A549 (cell line): Measurements from ENCODE around the gene SELPLG. TPM values are rescaled to one million over a fixed set of nuclear protein-coding genes. Genes with fewer than 3 reads are reported as not detected.

Source experiments
- ATAC-seq, 2 experiments: fragments of 200-7000 bp in 1 of 2; fragments of >200 bp in 1 of 2; cut with Nextera tagmentation in 1 of 2; cut with Tn5 transposase in 1 of 2; 3 replicates each; pipeline versions ENCODE4 v1.8.0 to v1.9.1; 2018 to 2020; ENCODE audit warnings: mild to moderate bottlenecking in 1 of 2, moderate library complexity in 1 of 2
- CTCF ChIA-PET: fragments of 300-600 bp; sonication (Branson Sonifier 250); formaldehyde crosslinking; extraction: SDS; loops from one replicate; lab custom pipeline; 2021; ENCODE audit warnings: antibody characterized with exemption, inconsistent platforms; lab: Yijun Ruan, JAX
- POLR2A ChIA-PET: fragments of 350-600 bp; formaldehyde crosslinking; extraction: SDS; loops from one replicate; lab custom pipeline; 2021; ENCODE audit warnings: antibody characterized with exemption, inconsistent platforms; lab: Yijun Ruan, JAX
- DNase-seq, 2 experiments: peaks; one replicate each; pipeline versions ENCODE4 v3.0.0 to v3.0.0-alpha.2; 2011 to 2016; ENCODE audit warnings: low read depth in 1 of 2, low spot score in 1 of 2
- FAIRE-seq: peaks from 2 replicates; lab custom pipeline; 2011; peaks lifted over from hg19 to GRCh38; lab: Jason Lieb, UNC
- H3K27ac ChIP-seq, 2 experiments: fragments of >200 bp; sonication (Bioruptor Twin); formaldehyde crosslinking; 3 replicates each; pipeline ENCODE4 v1.5.1; 2016 to 2017
- H3K4me1 ChIP-seq: fragments of >200 bp; sonication (Bioruptor Twin); formaldehyde crosslinking; 3 replicates; pipeline ENCODE4 v1.6.1; 2016
- H3K4me2 ChIP-seq: fragments of >200 bp; sonication (Bioruptor Twin); formaldehyde crosslinking; 3 replicates; pipeline ENCODE4 v1.6.1; 2016
- H3K4me3 ChIP-seq: fragments of >200 bp; sonication (Bioruptor Twin); formaldehyde crosslinking; 3 replicates; pipeline ENCODE4 v1.5.1; 2016
- H3K9me3 ChIP-seq: fragments of >200 bp; sonication (Bioruptor Twin); formaldehyde crosslinking; 3 replicates; pipeline ENCODE4 v1.6.1; 2016
- CBX8 ChIP-seq: fragments of 200-600 bp; sonication (generic); IDR thresholded peaks from 2 replicates; pipeline ENCODE4 v1.6.1; 2016
- ELK1 ChIP-seq: fragments of 150-350 bp; IDR thresholded peaks from 2 replicates; pipeline ENCODE4 v1.6.1; 2014; ENCODE audit warnings: low read depth, mild to moderate bottlenecking, low read length
- ESRRA ChIP-seq: fragments of 150-350 bp; IDR thresholded peaks from 2 replicates; pipeline ENCODE4 v1.6.1; 2014; ENCODE audit warnings: mild to moderate bottlenecking, low read length, borderline replicate concordance
- FOSL2 ChIP-seq, 2 experiments: fragments of 450-650 bp in 1 of 2; fragments of >200 bp in 1 of 2; sonication (Bioruptor Twin) in 1 of 2; formaldehyde crosslinking; IDR thresholded peaks; 2 replicates each; pipeline versions ENCODE4 v1.5.0 to v1.6.1; 2016 to 2020; ENCODE audit warnings: mild to moderate bottlenecking in 1 of 2, moderate library complexity in 1 of 2
- GATA3 ChIP-seq: IDR thresholded peaks from 2 replicates; pipeline ENCODE4 v1.6.1; 2012; ENCODE audit warnings: borderline replicate concordance
- HES2 ChIP-seq: fragments of >200 bp; sonication (Bioruptor Twin); formaldehyde crosslinking; IDR thresholded peaks from 2 replicates; pipeline ENCODE4 v1.6.1; 2016
- HEYL ChIP-seq: fragments of 250-450 bp; sonication (Bioruptor Pico); IDR thresholded peaks from 2 replicates; pipeline ENCODE4 v1.8.0; 2021; ENCODE audit warnings: mild to moderate bottlenecking, moderate library complexity
- HOXA7 ChIP-seq: fragments of 250-450 bp; sonication (Bioruptor Pico); IDR thresholded peaks from 2 replicates; pipeline ENCODE4 v1.5.0; 2020; ENCODE audit warnings: mild to moderate bottlenecking, moderate library complexity
- HOXB13 ChIP-seq: fragments of 250-450 bp; sonication (Bioruptor Pico); IDR thresholded peaks from 2 replicates; pipeline ENCODE4 v1.5.0; 2020; ENCODE audit warnings: low read depth, mild to moderate bottlenecking, moderate library complexity
- HOXB5 ChIP-seq: fragments of 250-450 bp; sonication (Bioruptor Pico); IDR thresholded peaks from 2 replicates; pipeline ENCODE4 v1.5.0; 2020; ENCODE audit warnings: mild to moderate bottlenecking, moderate library complexity
- NR3C1 ChIP-seq: fragments of >200 bp; sonication (Bioruptor Twin); formaldehyde crosslinking; IDR thresholded peaks from 3 replicates; pipeline ENCODE4 v1.6.1; 2017
- PHF8 ChIP-seq: fragments of 200-600 bp; sonication (generic); IDR thresholded peaks from 2 replicates; pipeline ENCODE4 v1.6.1; 2016; ENCODE audit warnings: low read depth, mild to moderate bottlenecking, antibody characterized with exemption, moderate library complexity, borderline replicate concordance
- POLR2AphosphoS2 ChIP-seq: conservative IDR thresholded peaks from 2 replicates; pipeline ENCODE4 v1.6.1; 2012; ENCODE audit warnings: low read length, improper control_type of control experiment, inconsistent platforms
- RARB ChIP-seq: fragments of 250-450 bp; sonication (Bioruptor Pico); IDR thresholded peaks from 2 replicates; pipeline ENCODE4 v1.8.0; 2021; ENCODE audit warnings: mild to moderate bottlenecking, moderate library complexity
- RNF2 ChIP-seq: fragments of 200-600 bp; sonication (generic); IDR thresholded peaks from 2 replicates; pipeline ENCODE4 v1.6.1; 2016; ENCODE audit warnings: low read depth, mild to moderate bottlenecking, antibody characterized with exemption, moderate library complexity, borderline replicate concordance
- USF2 ChIP-seq: fragments of 450-650 bp; IDR thresholded peaks from 2 replicates; pipeline ENCODE4 v1.6.1; 2014; ENCODE audit warnings: antibody characterized with exemption
- ZFP36 ChIP-seq: fragments of 450-650 bp; IDR thresholded peaks from 2 replicates; pipeline ENCODE4 v1.6.1; 2014; ENCODE audit warnings: borderline replicate concordance; ENCODE audit not compliant: partially characterized antibody
- WGBS: methylation state at CpG from one replicate; pipeline ENCODE4 v1.1.6; 2017; ENCODE audit errors: missing lambda C conversion rate; 5-methylcytosine and 5-hydroxymethylcytosine counted together
- polyA plus RNA-seq, 4 experiments: library from polyadenylated mRNA; depleted of rRNA in 3 of 4; stranded (reverse); fragments of >200 nt; fragmentation: RNase III in 1 of 4; extraction: RNeasy Plus Mini Kit Qiagen cat#74134 plus additional on column Dnase treatment in 1 of 4; gene quantifications; 2 replicates in 3 of 4; 3 replicates in 1 of 4; pipeline ENCODE4 v1.2.3, GENCODE V29; 2011 to 2017
- TF ChIP-seq, protein P1 (sequence below): fragments of 200-600 bp; sonication (generic); IDR thresholded peaks from 2 replicates; pipeline ENCODE4 v1.6.1; 2016; ENCODE audit warnings: antibody characterized with exemption, mild to moderate bottlenecking, moderate library complexity
- TF ChIP-seq, protein P2 (sequence below): fragments of >200 bp; sonication (Bioruptor Twin); formaldehyde crosslinking; IDR thresholded peaks from 3 replicates; pipeline ENCODE4 v1.6.1; 2016

The SELPLG gene
- polyA plus RNA-seq, 2 of the 4 experiments (the other 2 are of a cell fraction): 0.17 to 0.67 TPM

DNA sequence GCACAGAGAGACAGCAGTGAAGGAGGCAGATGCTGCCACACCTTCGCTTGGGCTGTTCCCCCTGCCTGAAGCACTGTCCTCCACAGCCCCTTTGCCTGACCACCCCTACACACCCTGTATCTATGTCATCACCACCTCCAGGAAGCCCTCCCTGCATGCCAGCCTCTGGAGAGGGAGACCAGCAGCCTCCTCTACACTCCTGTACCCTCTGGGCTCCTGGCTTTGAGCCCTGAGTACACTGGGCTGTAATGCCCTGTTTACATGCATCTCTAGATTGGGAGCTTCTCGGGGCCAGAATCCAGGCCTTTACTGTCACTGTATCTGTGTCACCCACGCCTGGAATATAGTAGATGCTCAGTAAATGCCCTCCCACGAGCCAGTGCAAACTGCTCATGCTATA, 30.0 kb downstream of the SELPLG start:
- Histone ChIP-seq H3K4me1 (no peaks in the 10 kb centered on the region), H3K4me3 (no peak overlapping the region), H3K27ac (no peak overlapping the region), H3K4me2 (no peak overlapping the region), H3K9me3 (no peaks in the 10 kb centered on the region)
- CTCF ChIA-PET: interaction anchor here (1.0 to 20.7 kb wide), 4 partner anchors 10 to 36 kb away, joined by 3 to 533 read pairs (median 86); partner anchors contain the start of genes ISCU and SART3
- no peak for DNase-seq
- POLR2A ChIA-PET: no interaction called here
- TF ChIP-seq CBX8 (no peak), ZFP36 (peak; percentile 74)
- no peak for FAIRE-seq
- ATAC-seq: no peak
- WGBS: 45% methylated on average over 4 of the region's 4 CpGs

DNA sequence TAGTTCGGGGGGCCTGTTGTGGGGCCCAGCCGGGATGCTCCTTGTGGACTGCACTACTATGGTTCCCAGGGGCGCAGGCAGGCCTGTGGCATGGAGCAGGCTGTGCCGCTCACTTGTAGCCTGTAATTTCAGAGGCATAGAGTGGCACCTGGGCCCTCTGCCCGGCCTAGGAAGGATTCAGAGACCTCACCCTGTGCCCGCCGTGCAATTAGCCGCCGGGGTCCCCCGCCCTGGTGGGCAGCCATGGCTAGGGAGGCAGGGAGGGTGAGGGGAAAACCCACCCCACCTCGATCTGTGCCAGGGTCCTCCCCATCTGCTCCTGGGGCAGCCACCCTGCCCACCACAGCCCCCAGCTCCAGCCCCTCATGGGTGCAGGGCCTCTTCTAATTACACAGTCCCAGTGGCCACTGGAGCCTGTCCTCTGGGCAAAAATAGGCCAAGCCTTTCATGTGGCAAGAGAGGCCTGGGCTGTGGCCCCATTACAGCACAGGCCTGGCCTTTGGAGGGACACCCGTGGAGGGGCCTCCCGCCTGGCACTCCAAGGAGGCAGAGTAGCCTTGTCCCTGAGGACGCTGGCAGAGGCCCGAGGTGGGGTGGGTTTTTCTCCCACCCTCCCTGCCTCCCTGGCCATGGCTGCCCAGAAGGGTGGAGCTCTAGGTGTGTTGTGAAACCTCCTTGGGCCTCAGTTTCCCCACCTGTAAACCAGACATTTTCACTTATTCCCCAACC, 30.6 kb downstream of the SELPLG start:
- no peak for DNase-seq
- H3K4me3 ChIP-seq: no peak overlapping the region
- no peak for ATAC-seq
- POLR2A ChIA-PET: no interaction called here
- no peaks in the 10 kb centered on the region for H3K9me3 ChIP-seq
- H3K4me2 ChIP-seq: no peak overlapping the region
- no peak overlapping the region for H3K27ac ChIP-seq
- no peaks in the 10 kb centered on the region for H3K4me1 ChIP-seq
- CTCF ChIA-PET: interaction anchor here (1.0 to 20.7 kb wide), 4 partner anchors 11 to 36 kb away, joined by 3 to 533 read pairs (median 86); partner anchors contain the start of genes ISCU and SART3
- FAIRE-seq: no peak
- 76% methylated on average over 13 of the region's 15 CpGs for WGBS
- TF ChIP-seq NR3C1: no peak
- no peak for TF ChIP-seq HEYL (CRISPR knock-in tag)

GRCh38 chr12:108602209-108602705, 31.4 kb downstream of the SELPLG start:
- 86% methylated on average over 9 of the region's 9 CpGs for WGBS
- Histone ChIP-seq H3K27ac (no peak overlapping the region), H3K4me2 (no peak overlapping the region), H3K9me3 (no peaks in the 10 kb centered on the region), H3K4me1 (no peaks in the 10 kb centered on the region), H3K4me3 (no peak overlapping the region)
- no peak for FAIRE-seq
- no peak for DNase-seq
- no peak for ATAC-seq
- ChIA-PET CTCF (interaction anchor here (0.6 to 17.9 kb wide), 2 partner anchors 17 to 62 kb away, joined by 3 to 166 read pairs; no protein-coding TSS in a partner anchor), POLR2A (no interaction called here)
- TF ChIP-seq FOSL2 (IDR thresholded peaks at IDR 0.05): no peak
- TF ChIP-seq FOSL2 (CRISPR knock-in tag; IDR thresholded peaks at IDR 0.05): no peak
- TF ChIP-seq POLR2AphosphoS2: no peak
- TF ChIP-seq HES2: no peak
- TF ChIP-seq, protein P1, sequence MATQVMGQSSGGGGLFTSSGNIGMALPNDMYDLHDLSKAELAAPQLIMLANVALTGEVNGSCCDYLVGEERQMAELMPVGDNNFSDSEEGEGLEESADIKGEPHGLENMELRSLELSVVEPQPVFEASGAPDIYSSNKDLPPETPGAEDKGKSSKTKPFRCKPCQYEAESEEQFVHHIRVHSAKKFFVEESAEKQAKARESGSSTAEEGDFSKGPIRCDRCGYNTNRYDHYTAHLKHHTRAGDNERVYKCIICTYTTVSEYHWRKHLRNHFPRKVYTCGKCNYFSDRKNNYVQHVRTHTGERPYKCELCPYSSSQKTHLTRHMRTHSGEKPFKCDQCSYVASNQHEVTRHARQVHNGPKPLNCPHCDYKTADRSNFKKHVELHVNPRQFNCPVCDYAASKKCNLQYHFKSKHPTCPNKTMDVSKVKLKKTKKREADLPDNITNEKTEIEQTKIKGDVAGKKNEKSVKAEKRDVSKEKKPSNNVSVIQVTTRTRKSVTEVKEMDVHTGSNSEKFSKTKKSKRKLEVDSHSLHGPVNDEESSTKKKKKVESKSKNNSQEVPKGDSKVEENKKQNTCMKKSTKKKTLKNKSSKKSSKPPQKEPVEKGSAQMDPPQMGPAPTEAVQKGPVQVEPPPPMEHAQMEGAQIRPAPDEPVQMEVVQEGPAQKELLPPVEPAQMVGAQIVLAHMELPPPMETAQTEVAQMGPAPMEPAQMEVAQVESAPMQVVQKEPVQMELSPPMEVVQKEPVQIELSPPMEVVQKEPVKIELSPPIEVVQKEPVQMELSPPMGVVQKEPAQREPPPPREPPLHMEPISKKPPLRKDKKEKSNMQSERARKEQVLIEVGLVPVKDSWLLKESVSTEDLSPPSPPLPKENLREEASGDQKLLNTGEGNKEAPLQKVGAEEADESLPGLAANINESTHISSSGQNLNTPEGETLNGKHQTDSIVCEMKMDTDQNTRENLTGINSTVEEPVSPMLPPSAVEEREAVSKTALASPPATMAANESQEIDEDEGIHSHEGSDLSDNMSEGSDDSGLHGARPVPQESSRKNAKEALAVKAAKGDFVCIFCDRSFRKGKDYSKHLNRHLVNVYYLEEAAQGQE: no peak
- TF ChIP-seq GATA3: no peak
- TF ChIP-seq USF2: no peak

DNA sequence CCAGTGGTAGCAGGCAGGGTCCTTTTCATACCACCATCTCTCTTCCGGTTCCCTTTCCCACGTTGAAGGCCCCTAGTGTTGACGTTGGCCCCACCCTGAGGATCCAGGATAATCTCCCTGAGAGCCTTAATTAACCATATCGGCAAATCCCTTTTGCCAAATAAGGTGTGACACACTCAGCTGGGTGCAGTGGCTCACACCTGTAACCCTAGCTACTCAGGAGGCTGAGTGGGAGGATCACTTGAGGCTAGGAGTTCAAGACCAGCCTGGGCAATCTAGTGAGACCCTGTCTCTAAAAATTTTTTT, 33.0 kb downstream of the SELPLG start:
- H3K4me1 ChIP-seq: no peaks in the 10 kb centered on the region
- FAIRE-seq (no peak), ATAC-seq (no peak), DNase-seq (no peak)
- CTCF ChIA-PET: interaction anchor here (17.9 kb wide), 1 partner anchor 18 kb away, joined by 166 read pairs; no protein-coding TSS in a partner anchor
- 61% methylated on average over 4 of the region's 4 CpGs for WGBS
- no peak overlapping the region for H3K4me3 ChIP-seq
- POLR2A ChIA-PET: no interaction called here
- H3K9me3 ChIP-seq: no peaks in the 10 kb centered on the region
- no peak overlapping the region for H3K4me2 ChIP-seq
- no peak overlapping the region for H3K27ac ChIP-seq
- TF ChIP-seq ESRRA (no peak), HOXB5 (CRISPR knock-in tag) (no peak), HOXB13 (CRISPR knock-in tag) (no peak), PHF8 (no peak), RARB (no peak), RNF2 (no peak), HEYL (CRISPR knock-in tag) (no peak), HOXA7 (CRISPR knock-in tag) (no peak), ELK1 (no peak)
- TF ChIP-seq, protein P2, sequence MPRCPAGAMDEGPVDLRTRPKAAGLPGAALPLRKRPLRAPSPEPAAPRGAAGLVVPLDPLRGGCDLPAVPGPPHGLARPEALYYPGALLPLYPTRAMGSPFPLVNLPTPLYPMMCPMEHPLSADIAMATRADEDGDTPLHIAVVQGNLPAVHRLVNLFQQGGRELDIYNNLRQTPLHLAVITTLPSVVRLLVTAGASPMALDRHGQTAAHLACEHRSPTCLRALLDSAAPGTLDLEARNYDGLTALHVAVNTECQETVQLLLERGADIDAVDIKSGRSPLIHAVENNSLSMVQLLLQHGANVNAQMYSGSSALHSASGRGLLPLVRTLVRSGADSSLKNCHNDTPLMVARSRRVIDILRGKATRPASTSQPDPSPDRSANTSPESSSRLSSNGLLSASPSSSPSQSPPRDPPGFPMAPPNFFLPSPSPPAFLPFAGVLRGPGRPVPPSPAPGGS: no peak
